Body of pancreas (tissue), 4 donors: ENCODE data around the gene USP32. TPM values are rescaled to one million over a fixed set of nuclear protein-coding genes. Genes with fewer than 3 reads are reported as not detected.

Source experiments
- ATAC-seq: fragments of 150-250 bp; one replicate; pipeline ENCODE4 v1.9.1; 2016
- DNase-seq, 4 donors: peaks; one replicate each; pipeline ENCODE4 v3.0.0-alpha.2; 2019
- H3K27ac ChIP-seq, 4 donors: fragments of 200-600 bp; sonication (generic); 1 replicate in 3 of 4; 2 replicates in 1 of 4; pipeline versions ENCODE4 v1.5.1 to v1.6.1; 2016 to 2019; ENCODE audit warnings: mild to moderate bottlenecking in 1 of 4, mixed read lengths in 1 of 4, moderate library complexity in 1 of 4
- H3K27me3 ChIP-seq, 2 donors: fragments of 200-600 bp; sonication (generic); one replicate each; pipeline ENCODE4 v1.6.0; 2016; ENCODE audit warnings: mild to moderate bottlenecking in 1 of 2
- H3K36me3 ChIP-seq, 2 donors: fragments of 200-600 bp; sonication (generic); replicated peaks in 1 of 2; 2 replicates each; pipeline ENCODE4 v1.5.1; 2016; ENCODE audit warnings: low read depth in 2 of 2; ENCODE audit not compliant: insufficient read depth in 1 of 2
- H3K4me1 ChIP-seq: fragments of 200-600 bp; sonication (generic); one replicate; pipeline ENCODE4 v1.6.0; 2016
- H3K4me3 ChIP-seq, 2 donors: fragments of 200-600 bp; sonication (generic); 1 replicate in 1 of 2; 2 replicates in 1 of 2; pipeline ENCODE4 v1.5.1; 2016 to 2019
- H3K9me3 ChIP-seq, 3 donors: fragments of 200-600 bp; sonication (generic); 1 replicate in 2 of 3; 2 replicates in 1 of 3; pipeline ENCODE4 v1.5.1; 2016
- POLR2A ChIP-seq, 3 donors: fragments of 450-650 bp; IDR thresholded peaks; one replicate each; pipeline ENCODE4 v1.6.1; 2016; ENCODE audit warnings: antibody characterized with exemption in 3 of 3, mild to moderate bottlenecking in 2 of 3
- WGBS, 2 donors: methylation state at CpG; one replicate each; pipeline ENCODE4 v1.1.5; 2017; 5-methylcytosine and 5-hydroxymethylcytosine counted together
- intact Hi-C: fragments of 100-400 bp; cut with DNase I; formaldehyde crosslinking; loops from one replicate; pipeline ENCODE4 v1.15.1; 2023
- total RNA-seq, 2 donors: library from RNA; depleted of rRNA; stranded (reverse); fragments of >200 nt; gene quantifications; one replicate each; pipeline ENCODE4 v1.1.0, GENCODE V29; 2016
- TF ChIP-seq, protein P1 (sequence below), 7 experiments: fragments of 450-650 bp in 4 of 7; fragments of 200-600 bp in 3 of 7; sonication (generic) in 3 of 7; IDR thresholded peaks; one replicate each; pipeline ENCODE4 v1.5.1; 2016 to 2019; ENCODE audit warnings: antibody characterized with exemption in 7 of 7

Gene USP32
- total RNA-seq, 2 donors from 2014 or later = 15.8 to 19.7 TPM

- no peaks in the 10 kb centered on the region for H3K36me3 ChIP-seq
Observed at GRCh38 chr17:60252459-60252858, 139.5 kb downstream of the USP32 start.

DNA sequence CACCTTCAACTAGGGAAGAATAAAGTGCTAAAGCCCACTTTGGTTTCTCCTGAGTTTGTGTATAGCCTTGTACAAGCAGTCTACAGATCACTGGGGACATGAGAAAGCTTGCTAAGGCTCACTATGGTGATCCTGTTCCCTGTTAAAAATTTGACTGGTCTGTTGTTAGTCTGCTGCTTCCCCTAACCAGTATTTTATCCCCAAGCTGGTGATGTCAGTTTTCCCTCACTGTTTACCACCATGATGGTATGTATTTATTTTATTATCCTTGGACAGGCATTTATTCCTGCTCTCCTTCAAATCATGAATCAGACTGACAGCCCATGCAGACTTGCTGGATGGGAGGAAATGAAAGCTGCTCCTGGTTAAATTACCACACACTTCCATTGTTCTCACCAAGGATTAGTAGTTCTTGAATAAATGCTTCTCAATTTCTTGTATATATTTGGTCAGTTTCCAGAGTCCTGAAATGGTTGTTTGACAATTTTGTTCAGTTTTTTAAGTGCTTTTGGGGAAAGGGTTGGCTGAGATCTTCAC lies 142.6 kb downstream of the USP32 start:
- Histone ChIP-seq H3K27ac (no peak overlapping the region), H3K9me3 (no peaks in the 10 kb centered on the region), H3K27me3 (no peaks in the 10 kb centered on the region), H3K4me1 (no peaks in the 10 kb centered on the region), H3K4me3 (no peak overlapping the region), H3K36me3 (no peaks in the 10 kb centered on the region)
- no peak for TF ChIP-seq POLR2A (IDR thresholded peaks at IDR 0.05)
- TF ChIP-seq, protein P1, sequence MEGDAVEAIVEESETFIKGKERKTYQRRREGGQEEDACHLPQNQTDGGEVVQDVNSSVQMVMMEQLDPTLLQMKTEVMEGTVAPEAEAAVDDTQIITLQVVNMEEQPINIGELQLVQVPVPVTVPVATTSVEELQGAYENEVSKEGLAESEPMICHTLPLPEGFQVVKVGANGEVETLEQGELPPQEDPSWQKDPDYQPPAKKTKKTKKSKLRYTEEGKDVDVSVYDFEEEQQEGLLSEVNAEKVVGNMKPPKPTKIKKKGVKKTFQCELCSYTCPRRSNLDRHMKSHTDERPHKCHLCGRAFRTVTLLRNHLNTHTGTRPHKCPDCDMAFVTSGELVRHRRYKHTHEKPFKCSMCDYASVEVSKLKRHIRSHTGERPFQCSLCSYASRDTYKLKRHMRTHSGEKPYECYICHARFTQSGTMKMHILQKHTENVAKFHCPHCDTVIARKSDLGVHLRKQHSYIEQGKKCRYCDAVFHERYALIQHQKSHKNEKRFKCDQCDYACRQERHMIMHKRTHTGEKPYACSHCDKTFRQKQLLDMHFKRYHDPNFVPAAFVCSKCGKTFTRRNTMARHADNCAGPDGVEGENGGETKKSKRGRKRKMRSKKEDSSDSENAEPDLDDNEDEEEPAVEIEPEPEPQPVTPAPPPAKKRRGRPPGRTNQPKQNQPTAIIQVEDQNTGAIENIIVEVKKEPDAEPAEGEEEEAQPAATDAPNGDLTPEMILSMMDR (IDR thresholded peaks at IDR 0.05) = no peak
- ATAC-seq (no peak), DNase-seq (no peak)
- intact Hi-C loops = no loop called here

More at GRCh38 chr17:60252459-60252858, 139.5 kb downstream of the USP32 start:
- H3K27ac ChIP-seq = no peak overlapping the region
- H3K4me1 ChIP-seq = no peaks in the 10 kb centered on the region
- WGBS, 2 donors = 89 to 91% methylated on average over 1 of the region's 1 CpG
- DNase-seq = no peak
- intact Hi-C loops = no loop called here
- H3K9me3 ChIP-seq = no peaks in the 10 kb centered on the region
- TF ChIP-seq POLR2A (IDR thresholded peaks at IDR 0.05) = no peak
- TF ChIP-seq, protein P1 (IDR thresholded peaks at IDR 0.05) = no peak
- H3K27me3 ChIP-seq = no peaks in the 10 kb centered on the region
- ATAC-seq = no peak
- no peak overlapping the region for H3K4me3 ChIP-seq

DNA sequence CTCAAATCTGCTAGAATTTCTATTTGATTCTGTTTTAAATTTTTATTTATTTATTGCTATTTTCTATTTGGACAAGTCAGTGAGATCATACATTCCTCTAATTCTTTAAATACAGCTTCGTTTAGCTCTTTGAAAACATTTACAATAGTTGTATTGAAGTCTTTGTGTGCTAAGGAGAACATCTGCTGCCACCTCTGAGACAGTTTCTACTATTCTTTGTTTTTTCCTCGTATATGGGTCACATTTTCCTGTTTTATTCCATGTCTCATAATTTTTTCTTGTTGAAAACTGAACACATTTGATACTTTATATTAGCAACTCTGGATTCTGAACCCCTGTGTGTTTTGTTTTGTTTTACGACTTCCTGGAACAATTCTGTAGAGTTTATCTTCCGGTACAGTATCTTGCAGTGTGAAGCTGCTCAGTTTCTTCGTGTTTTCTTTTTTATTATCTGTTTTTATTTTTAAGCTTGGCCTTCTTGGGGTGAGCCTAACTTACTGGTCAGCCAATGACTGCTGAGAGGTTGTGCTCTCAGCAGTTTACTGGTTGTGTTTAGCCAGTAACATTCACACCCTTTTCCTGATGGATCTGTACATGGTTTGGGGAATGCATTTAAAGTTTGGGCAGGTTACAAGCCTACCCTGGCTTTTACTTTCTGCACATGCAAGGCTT lies 143.2 kb downstream of the USP32 start:
- 81 to 94% methylated on average over 5 of the region's 5 CpGs for WGBS, 2 donors
- intact Hi-C loops = no loop called here
- no peak for TF ChIP-seq POLR2A (IDR thresholded peaks at IDR 0.05)
- TF ChIP-seq, protein P1 (IDR thresholded peaks at IDR 0.05) = no peak
- Histone ChIP-seq H3K4me1 (no peaks in the 10 kb centered on the region), H3K27me3 (no peaks in the 10 kb centered on the region), H3K27ac (no peak overlapping the region), H3K4me3 (no peak overlapping the region), H3K36me3 (no peaks in the 10 kb centered on the region), H3K9me3 (no peaks in the 10 kb centered on the region)
- DNase-seq = no peak
- ATAC-seq = no peak

DNA sequence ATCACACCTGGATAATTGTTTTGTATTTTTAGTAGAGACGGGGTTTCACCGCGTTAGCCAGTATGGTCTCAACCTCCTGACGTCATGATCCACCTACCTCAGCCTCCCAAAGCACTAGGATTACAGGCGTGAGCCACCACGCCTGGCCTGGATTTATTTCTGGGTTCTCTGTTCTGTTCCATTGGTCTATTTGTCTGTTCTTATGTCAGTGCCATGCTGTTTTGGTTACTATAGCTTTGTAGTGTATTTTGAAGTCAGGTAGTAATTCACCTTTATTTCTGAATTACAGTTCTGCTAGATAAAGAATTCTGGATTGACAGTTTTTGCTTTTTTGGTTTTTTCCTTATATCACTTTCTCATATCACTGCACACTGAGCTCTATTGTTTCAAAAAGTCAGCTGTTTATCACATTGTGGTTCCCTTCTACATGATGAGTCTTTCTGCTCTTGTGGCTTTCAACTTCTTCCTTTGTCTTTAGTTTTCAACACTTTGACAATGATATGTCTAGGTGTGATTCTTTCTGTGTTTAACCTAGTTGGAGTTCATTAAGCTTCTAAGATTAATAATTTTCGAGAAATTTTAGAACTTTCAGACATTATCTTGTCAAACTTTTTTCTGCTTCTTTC lies 144.0 kb downstream of the USP32 start:
- DNase-seq (no peak), ATAC-seq (no peak)
- Histone ChIP-seq H3K36me3 (no peaks in the 10 kb centered on the region), H3K4me3 (no peak overlapping the region), H3K27ac (no peak overlapping the region), H3K9me3 (no peaks in the 10 kb centered on the region), H3K27me3 (no peaks in the 10 kb centered on the region), H3K4me1 (no peaks in the 10 kb centered on the region)
- intact Hi-C loops = no loop called here
- WGBS, 2 donors = 97 to 98% methylated on average over 7 of the region's 7 CpGs
- TF ChIP-seq, protein P1 (IDR thresholded peaks at IDR 0.05) = no peak
- no peak for TF ChIP-seq POLR2A (IDR thresholded peaks at IDR 0.05)
